Measurements from ENCODE around the gene KRTAP10-2.

The KRTAP10-2 gene

GRCh38 chr21:44539991-44540666 lies 11.2 kb downstream of the KRTAP10-2 start, which contains the start of gene KRTAP10-1:
TSS of gene KRTAP10-1 (minus strand) at chr21:44540195. CDS start at chr21:44540150, 45 bp downstream.
- DNase-seq (ENCODE audit: low read depth) = no peak

GRCh38 chr21:44539046-44539445 lies 12.3 kb downstream of the KRTAP10-2 start:
- DNase-seq (ENCODE audit: low read depth) = no peak

GRCh38 chr21:44537930-44538911 lies 13.1 kb downstream of the KRTAP10-2 start:
- DNase-seq (ENCODE audit: low read depth) = no peak

- DNase-seq (ENCODE audit: low read depth) = no peak
These were observed 15.3 kb downstream of the KRTAP10-2 start for GRCh38 chr21:44535963-44536362.

- DNase-seq (ENCODE audit: low read depth) = no peak
These were observed 16.6 kb downstream of the KRTAP10-2 start for GRCh38 chr21:44534688-44535087.

GRCh38 chr21:44533891-44534627 lies 17.2 kb downstream of the KRTAP10-2 start:
- no peak for DNase-seq (ENCODE audit: low read depth)

- no peak for DNase-seq (ENCODE audit: low read depth)
These were observed 18.0 kb downstream of the KRTAP10-2 start for GRCh38 chr21:44533121-44533890.

- no peak for DNase-seq (ENCODE audit: low read depth)
These were observed 18.6 kb downstream of the KRTAP10-2 start for GRCh38 chr21:44532712-44533111.

GRCh38 chr21:44531606-44532564 lies 19.4 kb downstream of the KRTAP10-2 start:
- DNase-seq (ENCODE audit: low read depth) = no peak

- DNase-seq (ENCODE audit: low read depth) = no peak
These were observed 20.3 kb downstream of the KRTAP10-2 start for GRCh38 chr21:44530903-44531605.

GRCh38 chr21:44530221-44530902 lies 20.9 kb downstream of the KRTAP10-2 start:
- DNase-seq (ENCODE audit: low read depth) = no peak

- DNase-seq (ENCODE audit: low read depth) = no peak
These were observed 21.7 kb downstream of the KRTAP10-2 start for GRCh38 chr21:44529503-44530125.

GRCh38 chr21:44529011-44529421 lies 22.3 kb downstream of the KRTAP10-2 start:
- DNase-seq (ENCODE audit: low read depth) = no peak

GRCh38 chr21:44528634-44528995 lies 22.7 kb downstream of the KRTAP10-2 start:
- DNase-seq (ENCODE audit: low read depth) = no peak

GRCh38 chr21:44527983-44528633 lies 23.2 kb downstream of the KRTAP10-2 start:
- no peak for DNase-seq (ENCODE audit: low read depth)

GRCh38 chr21:44527156-44527982 lies 23.9 kb downstream of the KRTAP10-2 start:
- DNase-seq (ENCODE audit: low read depth) = no peak

Data from amniotic epithelial cell (primary cell).